ENCODE measurements around the gene ARHGAP32.

ARHGAP32 gene

DNA sequence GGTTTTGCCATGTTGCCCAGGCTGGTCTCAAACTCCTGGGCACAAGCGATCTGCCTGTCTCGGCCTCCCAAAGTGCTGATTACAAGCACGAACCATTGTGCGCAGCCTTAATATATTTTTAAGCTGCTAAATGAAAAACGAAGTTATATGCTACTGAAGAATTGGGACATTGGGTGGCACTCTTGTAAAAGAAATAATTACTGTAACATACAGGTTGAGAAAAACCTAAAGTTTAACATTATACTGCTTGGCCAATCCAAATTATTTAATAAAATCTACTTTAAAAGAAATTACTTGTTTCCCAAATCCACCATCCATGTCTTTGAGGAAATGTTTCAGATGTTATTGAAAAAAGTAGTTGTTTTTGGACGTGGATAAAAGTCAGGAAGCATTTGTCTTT lies 37.9 kb upstream of the ARHGAP32 start:
- TF ChIP-seq, protein P1, sequence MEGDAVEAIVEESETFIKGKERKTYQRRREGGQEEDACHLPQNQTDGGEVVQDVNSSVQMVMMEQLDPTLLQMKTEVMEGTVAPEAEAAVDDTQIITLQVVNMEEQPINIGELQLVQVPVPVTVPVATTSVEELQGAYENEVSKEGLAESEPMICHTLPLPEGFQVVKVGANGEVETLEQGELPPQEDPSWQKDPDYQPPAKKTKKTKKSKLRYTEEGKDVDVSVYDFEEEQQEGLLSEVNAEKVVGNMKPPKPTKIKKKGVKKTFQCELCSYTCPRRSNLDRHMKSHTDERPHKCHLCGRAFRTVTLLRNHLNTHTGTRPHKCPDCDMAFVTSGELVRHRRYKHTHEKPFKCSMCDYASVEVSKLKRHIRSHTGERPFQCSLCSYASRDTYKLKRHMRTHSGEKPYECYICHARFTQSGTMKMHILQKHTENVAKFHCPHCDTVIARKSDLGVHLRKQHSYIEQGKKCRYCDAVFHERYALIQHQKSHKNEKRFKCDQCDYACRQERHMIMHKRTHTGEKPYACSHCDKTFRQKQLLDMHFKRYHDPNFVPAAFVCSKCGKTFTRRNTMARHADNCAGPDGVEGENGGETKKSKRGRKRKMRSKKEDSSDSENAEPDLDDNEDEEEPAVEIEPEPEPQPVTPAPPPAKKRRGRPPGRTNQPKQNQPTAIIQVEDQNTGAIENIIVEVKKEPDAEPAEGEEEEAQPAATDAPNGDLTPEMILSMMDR (IDR thresholded peaks at IDR 0.05; ENCODE audit: low read depth, low read length, missing control alignments), result no peak
- no peak for DNase-seq (ENCODE audit: extremely low read depth, low read depth)
- no peak overlapping the region for H3K4me3 ChIP-seq (replicated peaks; ENCODE audit: low read depth, low read length)

DNA sequence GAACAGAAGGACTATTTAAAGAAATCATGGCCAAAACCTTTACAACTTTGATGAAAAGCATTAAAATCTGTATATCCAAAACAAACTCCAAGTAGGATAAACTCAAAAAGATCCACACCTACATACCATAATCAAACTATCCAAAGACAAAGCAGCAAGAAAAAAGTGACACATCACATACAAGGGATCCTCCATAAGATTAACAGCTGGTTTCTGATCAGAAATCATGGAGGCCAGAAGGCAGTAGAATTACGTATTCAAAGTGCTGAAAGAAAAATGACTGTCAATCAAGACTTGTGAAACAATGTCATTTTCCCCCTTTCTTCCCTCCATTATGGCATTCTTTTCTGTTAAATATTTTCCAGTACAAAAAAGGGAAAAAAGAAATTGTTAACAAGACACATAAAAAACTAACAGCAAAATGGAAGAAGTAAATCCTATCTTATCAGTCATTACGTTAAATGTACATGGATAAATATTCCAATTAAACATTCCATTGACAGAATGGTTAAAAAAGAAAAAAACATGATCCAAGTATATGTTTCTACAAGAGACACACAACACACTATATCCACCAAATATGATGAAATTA lies 34.2 kb upstream of the ARHGAP32 start:
- H3K4me3 ChIP-seq (replicated peaks; ENCODE audit: low read depth, low read length), result no peak overlapping the region
- TF ChIP-seq, protein P1 (IDR thresholded peaks at IDR 0.05; ENCODE audit: low read depth, low read length, missing control alignments), result no peak
- no peak for DNase-seq (ENCODE audit: extremely low read depth, low read depth)

DNA sequence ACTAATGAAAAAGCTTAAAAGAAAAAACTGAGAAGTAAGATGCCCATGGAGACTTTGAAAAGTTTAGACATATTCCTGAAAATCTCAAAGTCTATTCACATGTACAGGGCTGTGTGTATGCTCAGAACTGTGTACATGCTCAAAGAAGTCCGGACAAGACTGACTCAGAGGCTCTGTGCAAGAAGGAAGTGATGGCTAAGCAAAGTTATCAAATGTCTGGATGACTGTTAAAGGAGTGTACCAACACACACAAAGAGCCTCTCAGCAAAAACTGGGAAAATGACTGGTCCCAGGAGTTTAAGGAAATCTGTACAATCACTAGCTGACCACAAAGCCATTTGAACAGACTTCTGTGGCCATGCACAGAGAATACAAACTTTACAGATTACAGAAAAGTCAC lies 33.1 kb upstream of the ARHGAP32 start:
- TF ChIP-seq, protein P1 (IDR thresholded peaks at IDR 0.05; ENCODE audit: low read depth, low read length, missing control alignments), result no peak
- DNase-seq (ENCODE audit: extremely low read depth, low read depth), result no peak
- no peak overlapping the region for H3K4me3 ChIP-seq (replicated peaks; ENCODE audit: low read depth, low read length)

DNA sequence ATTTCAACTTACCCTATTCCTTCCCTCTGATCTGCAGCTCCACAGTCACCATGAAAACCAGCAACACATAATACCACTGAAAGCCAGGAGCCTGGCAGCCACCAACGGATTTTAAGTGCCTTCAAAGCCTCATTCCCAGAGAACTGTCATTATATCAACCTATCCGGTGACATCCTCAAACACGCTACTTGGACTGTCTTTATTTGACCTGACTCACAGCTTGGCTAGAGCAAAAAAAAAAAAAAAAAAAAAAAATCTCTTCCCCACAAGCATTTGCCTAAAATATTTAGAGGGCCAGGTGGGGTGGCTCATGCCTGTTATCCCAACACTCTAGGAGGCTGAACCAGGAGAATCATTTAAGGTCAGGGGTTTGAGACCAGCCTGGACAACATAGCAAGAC lies 32.4 kb upstream of the ARHGAP32 start:
- H3K4me3 ChIP-seq (replicated peaks; ENCODE audit: low read depth, low read length), result no peak overlapping the region
- DNase-seq (ENCODE audit: extremely low read depth, low read depth), result no peak
- TF ChIP-seq, protein P1 (IDR thresholded peaks at IDR 0.05; ENCODE audit: low read depth, low read length, missing control alignments), result no peak

DNA sequence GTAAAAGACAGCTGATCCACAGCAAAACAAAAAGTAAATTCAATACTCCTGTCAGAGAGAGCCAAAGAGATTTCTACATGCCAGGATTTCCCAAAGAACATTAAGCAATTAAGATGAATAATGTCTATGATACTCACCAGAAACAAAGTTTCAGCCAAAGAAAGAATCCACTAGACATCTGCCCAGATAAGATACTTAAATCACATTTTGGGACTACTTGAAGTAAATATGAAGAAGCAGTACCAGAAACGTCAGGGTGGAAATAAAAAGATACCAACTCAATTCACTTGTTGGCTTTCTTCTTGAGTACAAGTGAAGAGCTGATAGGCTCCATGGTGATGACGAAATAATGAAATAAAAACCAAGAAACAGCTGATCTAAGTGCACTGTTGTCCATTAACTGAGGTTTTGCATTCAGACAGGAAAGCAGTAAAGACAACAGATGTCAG lies 31.6 kb upstream of the ARHGAP32 start:
- no peak overlapping the region for H3K4me3 ChIP-seq (replicated peaks; ENCODE audit: low read depth, low read length)
- TF ChIP-seq, protein P1 (IDR thresholded peaks at IDR 0.05; ENCODE audit: low read depth, low read length, missing control alignments), result no peak
- no peak for DNase-seq (ENCODE audit: extremely low read depth, low read depth)

DNA sequence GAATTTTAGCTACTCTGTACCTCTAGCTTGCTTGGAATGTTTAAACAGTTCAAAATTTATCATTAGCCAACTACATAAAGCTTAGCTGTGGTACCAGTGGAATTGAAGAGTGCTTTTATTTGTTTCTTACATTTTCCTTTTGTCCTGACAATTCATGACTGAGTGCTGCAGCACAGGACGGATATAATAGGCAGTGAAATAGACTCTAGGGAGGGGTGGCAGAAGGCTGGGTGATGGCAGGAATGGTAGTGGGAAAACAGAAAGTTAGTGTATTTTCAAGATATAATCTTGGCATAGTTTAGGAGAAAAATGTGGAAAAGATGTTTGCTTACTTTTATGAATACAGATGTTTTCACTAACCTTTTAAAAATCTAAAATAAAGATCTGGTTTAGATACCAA lies 31.1 kb upstream of the ARHGAP32 start:
- TF ChIP-seq, protein P1 (IDR thresholded peaks at IDR 0.05; ENCODE audit: low read depth, low read length, missing control alignments), result no peak
- H3K4me3 ChIP-seq (replicated peaks; ENCODE audit: low read depth, low read length), result no peak overlapping the region
- DNase-seq (ENCODE audit: extremely low read depth, low read depth), result no peak

DNA sequence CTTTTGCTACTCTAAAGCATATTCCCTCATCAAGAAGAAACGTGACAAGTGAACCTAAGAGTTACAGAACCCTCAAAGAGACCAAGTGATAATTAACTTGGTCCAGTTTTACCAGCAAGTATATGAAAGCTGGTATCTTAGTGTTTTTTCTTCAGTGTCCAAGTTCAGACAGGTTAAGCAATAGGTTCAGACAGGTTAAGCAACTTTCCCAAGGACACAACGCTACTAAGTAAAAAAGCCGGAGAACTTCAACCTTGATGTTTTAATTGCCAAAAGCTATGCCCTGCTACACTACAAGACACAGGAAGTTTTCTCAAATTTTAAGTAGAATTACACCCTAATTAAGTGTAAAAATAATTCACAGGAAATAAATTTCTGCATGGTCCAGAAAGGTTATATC lies 30.0 kb upstream of the ARHGAP32 start:
- DNase-seq (ENCODE audit: extremely low read depth, low read depth), result no peak
- TF ChIP-seq, protein P1 (IDR thresholded peaks at IDR 0.05; ENCODE audit: low read depth, low read length, missing control alignments), result no peak
- no peak overlapping the region for H3K4me3 ChIP-seq (replicated peaks; ENCODE audit: low read depth, low read length)
